CD4-positive, alpha-beta T cell treated with Interleukin-10 for 1 hour (primary cell): ENCODE measurements around the gene AGRN.
"Not testable (repeated sequence)": the region's sequence is repeated elsewhere in the genome, so short reads cannot be mapped to it uniquely, and the experiment has no call there.

Source experiments
- DNase-seq: peaks from one replicate; pipeline ENCODE4 v3.0.0-alpha.2; 2020

AGRN gene

GRCh38 chr1:1054971-1055370 lies 35.1 kb downstream of the AGRN start:
- no peak for DNase-seq

- no peak for DNase-seq
Observed at GRCh38 chr1:1055841-1056736, 36.2 kb downstream of the AGRN start.

- DNase-seq, result not testable (repeated sequence)
Observed at GRCh38 chr1:1057769-1058087, 37.8 kb downstream of the AGRN start.

- no peak for DNase-seq
Observed at GRCh38 chr1:1058088-1058905, 38.4 kb downstream of the AGRN start.

GRCh38 chr1:1058921-1059493 lies 39.1 kb downstream of the AGRN start:
- no peak for DNase-seq

- peak; percentile 91 for DNase-seq
Observed at GRCh38 chr1:1059494-1060280, 39.8 kb downstream of the AGRN start.

- no peak for DNase-seq
Observed at GRCh38 chr1:1060281-1061000, 40.5 kb downstream of the AGRN start.

- no peak for DNase-seq
Observed at GRCh38 chr1:1061682-1062345, 41.9 kb downstream of the AGRN start.

- DNase-seq, result no peak
Observed at GRCh38 chr1:1062348-1063163, 42.6 kb downstream of the AGRN start.

- DNase-seq, result no peak
Observed at GRCh38 chr1:1063261-1063944, 43.5 kb downstream of the AGRN start.

GRCh38 chr1:1063945-1064831 lies 44.3 kb downstream of the AGRN start:
- DNase-seq, result peak; percentile 79

- DNase-seq, result no peak
Observed at GRCh38 chr1:1065265-1065939, 45.5 kb downstream of the AGRN start.

GRCh38 chr1:1065940-1066304 lies 46.0 kb downstream of the AGRN start:
- not testable (repeated sequence) for DNase-seq

GRCh38 chr1:1066403-1067283 lies 46.7 kb downstream of the AGRN start:
- DNase-seq, result no peak

GRCh38 chr1:1067284-1067859 lies 47.5 kb downstream of the AGRN start:
- DNase-seq, result no peak

GRCh38 chr1:1067860-1068516 lies 48.1 kb downstream of the AGRN start:
- no peak for DNase-seq
